ENCODE data around the gene TEKT5.

Gene TEKT5

GRCh38 chr16:10647721-10648296 lies 46.9 kb downstream of the TEKT5 start:
- no peak for TF ChIP-seq FOXM1 (IDR thresholded peaks at IDR 0.05; ENCODE audit: borderline replicate concordance, low read depth)
- no peak for TF ChIP-seq TCF12 (IDR thresholded peaks at IDR 0.05; ENCODE audit: low read depth)
- TF ChIP-seq MAX (IDR thresholded peaks at IDR 0.05) = no peak

GRCh38 chr16:10647264-10647720 lies 47.4 kb downstream of the TEKT5 start:
- TF ChIP-seq USF1 (IDR thresholded peaks at IDR 0.05) (no peak), TEAD4 (IDR thresholded peaks at IDR 0.05) (no peak), RAD21 (IDR thresholded peaks at IDR 0.05; ENCODE audit: low read depth) (no peak), NFIC (IDR thresholded peaks at IDR 0.05) (no peak), YY1 (IDR thresholded peaks at IDR 0.05; ENCODE audit: low read depth) (no peak), FOXM1 (IDR thresholded peaks at IDR 0.05; ENCODE audit: borderline replicate concordance, low read depth) (no peak), REST (IDR thresholded peaks at IDR 0.05; ENCODE audit: low read depth) (no peak), EGR1 (IDR thresholded peaks at IDR 0.05) (no peak), CEBPB (IDR thresholded peaks at IDR 0.05) (no peak), TCF12 (IDR thresholded peaks at IDR 0.05; ENCODE audit: low read depth) (no peak), CREB1 (IDR thresholded peaks at IDR 0.05; ENCODE audit: low read depth) (no peak), ZBTB7A (IDR thresholded peaks at IDR 0.05; ENCODE audit: low read depth) (no peak), MAX (IDR thresholded peaks at IDR 0.05) (no peak), TAF1 (IDR thresholded peaks at IDR 0.05; ENCODE audit: low read depth) (no peak), EP300 (IDR thresholded peaks at IDR 0.05; ENCODE audit: borderline replicate concordance) (no peak)

- no peak for TF ChIP-seq NFIC (IDR thresholded peaks at IDR 0.05)
- no peak for TF ChIP-seq CEBPB (IDR thresholded peaks at IDR 0.05)
- TF ChIP-seq RAD21 (IDR thresholded peaks at IDR 0.05; ENCODE audit: low read depth) = no peak
- TF ChIP-seq USF1 (IDR thresholded peaks at IDR 0.05) = no peak
- TF ChIP-seq ZBTB7A (IDR thresholded peaks at IDR 0.05; ENCODE audit: low read depth) = no peak
- no peak for TF ChIP-seq FOXM1 (IDR thresholded peaks at IDR 0.05; ENCODE audit: borderline replicate concordance, low read depth)
- TF ChIP-seq YY1 (IDR thresholded peaks at IDR 0.05; ENCODE audit: low read depth) = no peak
- no peak for TF ChIP-seq TCF12 (IDR thresholded peaks at IDR 0.05; ENCODE audit: low read depth)
- no peak for TF ChIP-seq MAX (IDR thresholded peaks at IDR 0.05)
Observed at GRCh38 chr16:10646581-10647263, 48.0 kb downstream of the TEKT5 start.

- TF ChIP-seq TEAD4 (IDR thresholded peaks at IDR 0.05) (no peak), EGR1 (IDR thresholded peaks at IDR 0.05) (no peak), CEBPB (IDR thresholded peaks at IDR 0.05) (no peak), MAX (IDR thresholded peaks at IDR 0.05) (no peak), FOXM1 (IDR thresholded peaks at IDR 0.05; ENCODE audit: borderline replicate concordance, low read depth) (no peak), TCF12 (IDR thresholded peaks at IDR 0.05; ENCODE audit: low read depth) (no peak), TAF1 (IDR thresholded peaks at IDR 0.05; ENCODE audit: low read depth) (no peak), USF1 (IDR thresholded peaks at IDR 0.05) (no peak), YY1 (IDR thresholded peaks at IDR 0.05; ENCODE audit: low read depth) (no peak), NFIC (IDR thresholded peaks at IDR 0.05) (no peak), ZBTB7A (IDR thresholded peaks at IDR 0.05; ENCODE audit: low read depth) (no peak), RAD21 (IDR thresholded peaks at IDR 0.05; ENCODE audit: low read depth) (no peak), REST (IDR thresholded peaks at IDR 0.05; ENCODE audit: low read depth) (no peak), CREB1 (IDR thresholded peaks at IDR 0.05; ENCODE audit: low read depth) (no peak), EP300 (IDR thresholded peaks at IDR 0.05; ENCODE audit: borderline replicate concordance) (no peak)
Observed at GRCh38 chr16:10646228-10646580, 48.5 kb downstream of the TEKT5 start.

- TF ChIP-seq EGR1 (IDR thresholded peaks at IDR 0.05) = no peak
- TF ChIP-seq REST (IDR thresholded peaks at IDR 0.05; ENCODE audit: low read depth) = no peak
- TF ChIP-seq CEBPB (IDR thresholded peaks at IDR 0.05) = no peak
- no peak for TF ChIP-seq MAX (IDR thresholded peaks at IDR 0.05)
- TF ChIP-seq USF1 (IDR thresholded peaks at IDR 0.05) = no peak
- no peak for TF ChIP-seq TCF12 (IDR thresholded peaks at IDR 0.05; ENCODE audit: low read depth)
- TF ChIP-seq EP300 (IDR thresholded peaks at IDR 0.05; ENCODE audit: borderline replicate concordance) = no peak
- TF ChIP-seq CREB1 (IDR thresholded peaks at IDR 0.05; ENCODE audit: low read depth) = no peak
- no peak for TF ChIP-seq RAD21 (IDR thresholded peaks at IDR 0.05; ENCODE audit: low read depth)
- TF ChIP-seq TEAD4 (IDR thresholded peaks at IDR 0.05) = no peak
- TF ChIP-seq NFIC (IDR thresholded peaks at IDR 0.05) = no peak
- no peak for TF ChIP-seq YY1 (IDR thresholded peaks at IDR 0.05; ENCODE audit: low read depth)
- TF ChIP-seq TAF1 (IDR thresholded peaks at IDR 0.05; ENCODE audit: low read depth) = no peak
- TF ChIP-seq ZBTB7A (IDR thresholded peaks at IDR 0.05; ENCODE audit: low read depth) = no peak
- TF ChIP-seq FOXM1 (IDR thresholded peaks at IDR 0.05; ENCODE audit: borderline replicate concordance, low read depth) = no peak
Observed at GRCh38 chr16:10644092-10644491, 50.6 kb downstream of the TEKT5 start.

Measured in Ishikawa (cell line).